ENCODE results near the gene SLC7A9.

- no peak for TF ChIP-seq POLR2AphosphoS5 (IDR thresholded peaks at IDR 0.05; ENCODE audit: borderline replicate concordance, low read depth, low read length)
- TF ChIP-seq EZH2 (IDR thresholded peaks at IDR 0.05) = no peak
These were observed 6.8 kb upstream of the SLC7A9 start for GRCh38 chr19:32876236-32876918.

All from SK-N-MC (cell line).